HepG2 (cell line): Measurements from ENCODE around the gene ZNF142. TPM values are rescaled to one million over a fixed set of nuclear protein-coding genes. Genes with fewer than 3 reads are reported as not detected.
A peak's percentile ranks its signal among the peaks of the same experiment; 100 is the strongest.

Experiments used
- ATRX ChIP-seq: sonication (generic); formaldehyde crosslinking; IDR thresholded peaks from 2 replicates; pipeline ENCODE4 v1.4.0; 2020; ENCODE audit warnings: missing genetic modification reagents, borderline replicate concordance
- FOXO1 ChIP-seq: sonication (generic); formaldehyde crosslinking; IDR thresholded peaks from 2 replicates; pipeline ENCODE4 v1.4.0; 2020; ENCODE audit warnings: missing genetic modification reagents
- GABPB1 ChIP-seq: IDR thresholded peaks from 2 replicates; pipeline ENCODE4 v1.6.1; 2016; ENCODE audit warnings: mild to moderate bottlenecking, missing genetic modification reagents, moderate library complexity, missing compliant biosample characterization
- HIVEP1 ChIP-seq: sonication (generic); formaldehyde crosslinking; IDR thresholded peaks from 2 replicates; pipeline ENCODE4 v1.4.0; 2020; ENCODE audit warnings: mild to moderate bottlenecking, missing genetic modification reagents
- HNF1B ChIP-seq: sonication (generic); formaldehyde crosslinking; IDR thresholded peaks from 2 replicates; pipeline ENCODE4 v1.5.1; 2020; ENCODE audit warnings: mild to moderate bottlenecking, moderate library complexity, missing genetic modification reagents
- MED8 ChIP-seq: sonication (generic); formaldehyde crosslinking; IDR thresholded peaks from 2 replicates; pipeline ENCODE4 v1.8.1; 2023; ENCODE audit warnings: mild to moderate bottlenecking, missing genetic modification reagents; ENCODE audit not compliant: insufficient replicate concordance
- NCOA1 ChIP-seq: sonication (generic); formaldehyde crosslinking; IDR thresholded peaks from 2 replicates; pipeline ENCODE4 v1.9.0; 2021; ENCODE audit warnings: missing genetic modification reagents
- PCBP1 ChIP-seq: fragments of 200-400 bp; formaldehyde crosslinking; IDR thresholded peaks from 2 replicates; pipeline ENCODE4 v1.6.1; 2017; ENCODE audit warnings: mild to moderate bottlenecking, low read depth, low read length, borderline replicate concordance
- TBL1XR1 ChIP-seq: fragments of 150-350 bp; IDR thresholded peaks from 2 replicates; pipeline ENCODE4 v1.6.1; 2014; ENCODE audit warnings: borderline replicate concordance, low read length; ENCODE audit not compliant: partially characterized antibody
- TEAD3 ChIP-seq: optimal IDR thresholded peaks from 2 replicates; pipeline ENCODE3; 2016; ENCODE audit warnings: borderline replicate concordance
- TFDP1 ChIP-seq: IDR thresholded peaks from 2 replicates; pipeline ENCODE4 v1.6.1; 2016; ENCODE audit warnings: missing compliant biosample characterization, missing genetic modification reagents, borderline replicate concordance
- TRAFD1 ChIP-seq: sonication (generic); formaldehyde crosslinking; IDR thresholded peaks from 2 replicates; pipeline ENCODE4 v1.5.1; 2020; ENCODE audit warnings: missing genetic modification reagents, mild to moderate bottlenecking, borderline replicate concordance
- ZMAT5 ChIP-seq: sonication (generic); formaldehyde crosslinking; IDR thresholded peaks from 2 replicates; pipeline ENCODE4 v1.5.0; 2020; ENCODE audit warnings: mild to moderate bottlenecking, low read depth, missing genetic modification reagents, borderline replicate concordance
- ZNF136 ChIP-seq: sonication (generic); formaldehyde crosslinking; IDR thresholded peaks from 2 replicates; pipeline ENCODE4 v1.8.1; 2022; ENCODE audit warnings: low read depth, mild to moderate bottlenecking, moderate library complexity, missing genetic modification reagents
- ZNF275 ChIP-seq: sonication (generic); formaldehyde crosslinking; IDR thresholded peaks from 2 replicates; pipeline ENCODE4 v1.8.0; 2022; ENCODE audit warnings: missing genetic modification reagents, mild to moderate bottlenecking, inconsistent platforms, borderline replicate concordance
- ZNF562 ChIP-seq: sonication (generic); formaldehyde crosslinking; IDR thresholded peaks from 2 replicates; pipeline ENCODE4 v1.8.0; 2022; ENCODE audit warnings: missing genetic modification reagents, borderline replicate concordance
- ZNF570 ChIP-seq: sonication (generic); formaldehyde crosslinking; IDR thresholded peaks from 2 replicates; pipeline ENCODE4 v1.4.0; 2020; ENCODE audit warnings: mild to moderate bottlenecking, missing genetic modification reagents, borderline replicate concordance
- ZNF777 ChIP-seq: sonication (generic); formaldehyde crosslinking; IDR thresholded peaks from 2 replicates; pipeline ENCODE4 v1.4.0; 2020; ENCODE audit warnings: missing genetic modification reagents
- ZSCAN20 ChIP-seq: sonication (generic); formaldehyde crosslinking; IDR thresholded peaks from 2 replicates; pipeline ENCODE4 v1.4.0; 2020; ENCODE audit warnings: missing genetic modification reagents, mild to moderate bottlenecking, borderline replicate concordance
- polyA plus RNA-seq, 8 experiments: library from polyadenylated mRNA; depleted of rRNA in 3 of 8; stranded (reverse) in 7 of 8; unstranded in 1 of 8; fragments of >200 nt; fragmentation: Illumina TruSeq in 4 of 8; extraction: Trizol in 4 of 8; gene quantifications; 2 replicates each; pipeline versions ENCODE4 v1.2.1 to v1.2.3, GENCODE V29; 2011 to 2016; ENCODE audit warnings: low read depth in 4 of 8, missing spikeins in 1 of 8, mixed read lengths in 1 of 8; ENCODE audit not compliant: insufficient read depth in 1 of 8
- total RNA-seq, 5 experiments: library from RNA; depleted of rRNA; stranded (reverse); fragments of >200 nt; fragmentation: Illumina TruSeq; extraction: Trizol; gene quantifications; 2 replicates each; pipeline ENCODE4 v1.2.3, GENCODE V29; 2016; ENCODE audit warnings: low read depth in 1 of 5

ZNF142 gene
- total and polyA plus RNA-seq, 2 of the 13 experiments (the other 11 are each of a cell fraction or from before 2014, with no cell fraction given) = 4.8 to 11.4 TPM

GRCh38 chr2:218671654-218672566 is 12.5 kb upstream of the ZNF142 start, which contains the start of the genes RNF25 and STK36 (continued):
- TF ChIP-seq ATRX (CRISPR knock-in tag) (no peak), ZMAT5 (CRISPR knock-in tag) (no peak), ZNF136 (no peak), FOXO1 (no peak; the same call in 1 of the 2 replicates), TEAD3 (peak; percentile 57), ZNF562 (CRISPR knock-in tag) (no peak), ZSCAN20 (CRISPR knock-in tag) (no peak), MED8 (CRISPR knock-in tag) (peak; percentile 87), TFDP1 (CRISPR knock-in tag) (no peak), HNF1B (peak; percentile 67), HIVEP1 (CRISPR knock-in tag) (peak; percentile 62; the same call in 1 of the 2 replicates), GABPB1 (CRISPR knock-in tag) (peak; percentile 99), ZNF777 (CRISPR knock-in tag) (0 out of 2 replicates have a peak, but pooled peaks have one; percentile 24), NCOA1 (CRISPR knock-in tag) (0 out of 2 replicates have a peak, but pooled peaks have one; percentile 72), TBL1XR1 (no peak), ZNF570 (CRISPR knock-in tag) (0 out of 2 replicates have a peak, but pooled peaks have one; percentile 56), ZNF275 (CRISPR knock-in tag) (peak; percentile 65; the same call in 1 of the 2 replicates), PCBP1 (peak; percentile 92), TRAFD1 (CRISPR knock-in tag) (0 out of 2 replicates have a peak, but pooled peaks have one; percentile 73)
